Stimulated activated CD4-positive, alpha-beta T cell treated with anti-CD3 and anti-CD28 coated beads, Interleukin-4, amount 100 ng/mL, for 48 hours (primary cell): ENCODE data around the gene LRCH4.
"Not testable (repeated sequence)": the region's sequence is repeated elsewhere in the genome, so short reads cannot be mapped to it uniquely, and the experiment has no call there.

Source experiments
- DNase-seq, 2 donors: peaks; one replicate each; pipeline ENCODE4 v3.0.0-alpha.2; 2020; ENCODE audit warnings: low read depth in 2 of 2

Gene LRCH4

GRCh38 chr7:100544967-100545359 is 41.0 kb downstream of the LRCH4 start:
- DNase-seq = no peak

GRCh38 chr7:100544386-100544785 is 41.5 kb downstream of the LRCH4 start:
- DNase-seq = no peak

- DNase-seq = no peak
Measured at GRCh38 chr7:100543586-100543985, 42.3 kb downstream of the LRCH4 start.

- DNase-seq = not testable (repeated sequence)
Measured at GRCh38 chr7:100541309-100541708, 44.6 kb downstream of the LRCH4 start.

GRCh38 chr7:100540073-100540723 is 45.7 kb downstream of the LRCH4 start:
- no peak for DNase-seq

DNA sequence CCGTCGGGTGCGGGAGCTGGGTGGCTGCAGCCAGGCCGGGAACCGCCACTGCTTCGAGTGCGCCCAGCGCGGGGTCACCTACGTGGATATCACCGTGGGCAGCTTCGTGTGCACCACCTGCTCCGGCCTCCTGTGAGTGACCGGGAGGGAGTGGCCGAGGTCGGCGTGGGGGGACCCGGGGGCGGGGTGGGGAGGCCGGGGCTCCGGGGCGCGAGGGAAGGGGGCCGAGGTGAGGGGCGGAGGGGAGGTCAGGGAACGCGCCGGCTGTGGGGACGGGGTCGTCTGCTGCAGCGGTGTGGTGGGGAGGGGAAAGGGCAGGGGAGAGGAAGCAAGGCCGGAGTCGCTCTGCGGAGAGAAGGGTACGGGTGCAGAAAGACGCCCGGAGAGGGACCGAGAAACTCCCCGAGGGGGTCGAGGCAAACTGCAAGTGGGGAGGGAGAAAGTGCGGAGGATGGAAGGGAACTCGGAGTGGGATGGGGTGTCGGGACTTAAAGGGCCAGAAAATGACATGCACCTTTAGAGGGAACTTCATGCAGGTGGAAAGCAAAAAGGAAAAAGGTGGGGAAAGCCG is 46.4 kb downstream of the LRCH4 start:
- DNase-seq = no peak

- DNase-seq = peak; percentile 100
Measured at GRCh38 chr7:100538654-100539435, 47.1 kb downstream of the LRCH4 start, which contains the start of gene AGFG2. Gene AGFG2, plus strand, starts transcription at chr7:100539203. Its CDS starts 144 bp downstream, at chr7:100539347.

GRCh38 chr7:100538348-100538653 is 47.6 kb downstream of the LRCH4 start:
- no peak for DNase-seq

GRCh38 chr7:100536695-100537094 is 49.2 kb downstream of the LRCH4 start:
- not testable (repeated sequence) for DNase-seq

DNA sequence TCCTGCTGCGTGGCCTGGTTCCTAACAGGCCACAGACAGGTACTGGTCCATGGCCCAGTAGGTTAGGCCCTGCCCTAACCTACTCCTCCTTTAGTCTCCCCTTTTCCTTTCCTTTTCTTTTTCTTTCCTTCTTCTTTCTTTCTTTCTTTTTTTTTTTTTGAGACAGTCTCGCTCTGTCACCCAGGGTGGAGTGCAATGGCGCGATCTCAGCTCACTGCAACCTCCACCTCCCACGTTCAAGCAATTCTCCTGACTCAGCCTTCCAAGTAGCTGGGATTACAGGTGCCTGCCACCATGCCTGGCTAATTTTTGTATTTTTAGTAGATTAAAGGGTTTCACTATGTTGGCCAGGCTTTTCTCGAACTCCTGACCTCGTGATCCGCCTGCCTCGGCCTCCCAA is 49.9 kb downstream of the LRCH4 start:
- DNase-seq = not testable (repeated sequence)

DNA sequence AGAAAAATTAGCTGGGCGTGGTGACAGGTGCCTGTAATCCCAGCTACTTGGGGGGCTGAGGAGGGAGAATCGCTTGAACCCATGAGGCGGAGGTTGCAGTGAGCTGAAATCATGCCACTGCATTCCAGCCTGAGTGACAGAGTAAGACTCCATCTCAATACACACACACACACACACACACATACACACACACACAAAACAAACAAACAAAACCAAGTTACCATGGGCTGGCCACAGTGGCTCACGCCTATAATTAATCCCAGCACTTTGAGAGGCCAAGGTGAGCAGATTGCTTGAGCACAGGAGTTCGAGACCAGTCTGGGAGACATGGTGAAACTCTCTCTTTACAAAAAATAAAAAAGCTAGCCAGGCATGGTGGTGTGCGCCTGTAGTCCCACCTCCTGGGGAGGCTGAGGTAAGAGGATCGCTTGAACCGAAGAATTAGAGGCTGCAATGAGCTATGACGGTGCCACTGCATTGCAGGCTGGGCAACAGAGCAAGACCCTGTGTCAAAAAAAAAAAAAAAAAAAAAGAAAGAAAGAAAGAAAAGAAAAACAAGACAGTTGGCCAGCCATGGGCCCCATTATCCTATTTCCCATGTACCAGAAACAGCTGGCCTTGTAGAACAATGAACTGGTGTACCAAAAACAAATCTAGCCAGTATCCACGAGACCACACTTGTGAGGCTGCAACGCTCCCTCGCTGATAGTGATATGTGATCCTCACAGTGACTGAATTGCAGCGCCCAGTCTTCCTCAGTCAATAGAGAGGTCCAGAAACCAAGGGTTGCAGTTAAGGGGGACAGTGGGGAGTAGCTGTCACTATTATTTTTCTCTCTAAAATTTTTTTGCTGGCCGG is 53.5 kb downstream of the LRCH4 start:
- DNase-seq = no peak

DNA sequence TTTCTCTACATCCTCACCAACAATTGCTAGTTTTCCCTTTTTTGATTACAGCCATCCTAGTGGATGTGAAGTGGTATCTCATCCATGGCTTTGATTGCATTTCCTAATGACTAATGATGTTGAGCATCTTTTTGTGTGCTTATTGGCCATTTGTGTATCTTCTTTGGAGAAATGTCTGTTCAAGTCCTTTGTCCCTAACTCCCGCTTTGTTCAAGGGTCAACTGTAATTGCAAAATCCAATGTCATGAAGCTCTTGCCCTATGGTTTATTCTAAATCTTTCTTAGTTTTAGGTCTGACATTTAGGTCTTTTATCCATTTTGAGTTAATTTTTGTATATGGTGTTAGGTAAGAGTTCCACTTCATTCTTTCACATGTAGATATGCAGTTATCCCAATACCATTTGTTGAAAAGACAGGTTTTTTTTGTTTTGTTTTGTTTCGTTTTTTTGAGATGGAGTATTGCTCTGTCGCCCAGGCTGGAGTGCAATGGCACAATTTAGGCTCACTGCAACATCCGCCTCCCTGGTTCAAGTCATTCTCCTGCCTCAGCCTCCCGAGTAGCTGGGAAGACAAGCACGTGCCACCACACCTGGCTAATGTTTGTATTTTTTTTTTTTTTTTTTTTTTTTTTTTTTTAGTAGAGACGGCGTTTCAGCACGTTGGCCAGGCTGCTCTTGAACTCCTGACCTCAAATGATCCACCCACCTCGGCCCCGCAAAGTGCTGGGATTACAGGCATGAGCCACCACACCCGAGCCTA is 57.6 kb downstream of the LRCH4 start:
- DNase-seq = not testable (repeated sequence)
